T-helper 2 cell treated with Interferon-gamma antibody and Interleukin-4, amounts not matched to agents 5 μg/mL and 100 μg/mL, for 36 hours (primary cell): Measurements from ENCODE around the gene TSPAN7.
A peak's percentile ranks its signal among the peaks of the same experiment; 100 is the strongest.

ENCODE experiments used
- DNase-seq: peaks from one replicate; pipeline ENCODE4 v3.0.0; 2021; ENCODE audit warnings: low spot score
- H3K27ac Mint-ChIP-seq: one replicate; pipeline ENCODE4 v1.8.0; 2021; ENCODE audit warnings: mild to moderate bottlenecking, mixed read lengths
- H3K27me3 Mint-ChIP-seq: one replicate; pipeline ENCODE4 v1.8.0; 2021; ENCODE audit warnings: low read depth, mixed read lengths
- H3K36me3 Mint-ChIP-seq: one replicate; pipeline ENCODE4 v1.8.0; 2021; ENCODE audit warnings: low read depth, mixed read lengths
- H3K4me1 Mint-ChIP-seq: one replicate; pipeline ENCODE4 v1.8.0; 2021; ENCODE audit warnings: low read depth, mixed read lengths
- H3K4me3 Mint-ChIP-seq: one replicate; pipeline ENCODE4 v1.8.0; 2022; ENCODE audit warnings: mild to moderate bottlenecking, moderate library complexity, mixed read lengths
- H3K9me3 Mint-ChIP-seq: one replicate; pipeline ENCODE4 v1.8.0; 2021; ENCODE audit warnings: mixed read lengths

The TSPAN7 gene, protein sequence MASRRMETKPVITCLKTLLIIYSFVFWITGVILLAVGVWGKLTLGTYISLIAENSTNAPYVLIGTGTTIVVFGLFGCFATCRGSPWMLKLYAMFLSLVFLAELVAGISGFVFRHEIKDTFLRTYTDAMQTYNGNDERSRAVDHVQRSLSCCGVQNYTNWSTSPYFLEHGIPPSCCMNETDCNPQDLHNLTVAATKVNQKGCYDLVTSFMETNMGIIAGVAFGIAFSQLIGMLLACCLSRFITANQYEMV

GRCh38 chrX:38561126-38561868, at the start of gene TSPAN7:
TSPAN7 (plus strand) TSS chrX:38561542; CDS start chrX:38561547, 5 bp downstream.
- Mint-ChIP-seq H3K9me3 (no peaks in the 10 kb centered on the region), H3K27me3 (peaks cover 14% of the 10 kb centered on the region), H3K4me3 (peak within 1 kb of the TSS; percentile 77), H3K4me1 (peaks cover 2% of the 10 kb centered on the region), H3K36me3 (no peaks in the 10 kb centered on the region), H3K27ac (no peak within 1 kb of the TSS)
- DNase-seq = peak; percentile 72

DNA sequence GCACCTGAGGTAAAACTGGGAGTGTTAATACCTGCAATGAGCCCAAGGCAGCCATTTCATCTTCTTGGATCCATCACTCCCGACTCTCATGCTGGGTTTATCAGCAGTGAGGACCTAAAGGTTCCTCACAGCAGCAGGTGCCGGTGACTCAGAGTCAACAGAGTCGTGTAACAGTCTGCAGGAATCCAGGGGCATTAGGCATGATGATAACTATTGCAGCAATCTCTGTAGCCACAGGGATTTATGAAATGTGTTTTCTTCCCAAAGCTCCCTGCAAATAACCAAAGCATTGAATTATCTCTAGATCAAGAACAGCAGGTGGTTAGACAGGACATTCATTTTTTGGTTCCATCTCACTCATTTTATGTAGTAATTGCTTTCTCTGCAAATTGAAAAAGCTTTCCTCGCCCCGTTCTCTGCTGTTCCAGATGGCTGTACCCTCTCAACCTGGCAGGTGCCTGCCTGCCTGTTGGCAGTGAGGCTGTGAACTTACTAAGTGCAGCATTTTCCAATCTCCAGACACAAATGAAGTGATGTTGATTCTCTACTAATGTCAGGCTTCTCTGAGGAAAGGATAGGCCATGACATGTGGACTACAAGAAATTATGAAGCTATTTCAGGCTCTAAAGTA, 48.1 kb upstream of the TSPAN7 start:
- no peaks in the 10 kb centered on the region for H3K4me1 Mint-ChIP-seq
- H3K36me3 Mint-ChIP-seq = no peaks in the 10 kb centered on the region
- no peak for DNase-seq
- no peak overlapping the region for H3K27ac Mint-ChIP-seq
- H3K4me3 Mint-ChIP-seq = no peak overlapping the region
- no peaks in the 10 kb centered on the region for H3K9me3 Mint-ChIP-seq
- no peaks in the 10 kb centered on the region for H3K27me3 Mint-ChIP-seq

GRCh38 chrX:38514016-38514854, 47.1 kb upstream of the TSPAN7 start:
- no peak overlapping the region for H3K27ac Mint-ChIP-seq
- H3K36me3 Mint-ChIP-seq = no peaks in the 10 kb centered on the region
- no peaks in the 10 kb centered on the region for H3K9me3 Mint-ChIP-seq
- no peak overlapping the region for H3K4me3 Mint-ChIP-seq
- H3K27me3 Mint-ChIP-seq = no peaks in the 10 kb centered on the region
- no peak for DNase-seq
- H3K4me1 Mint-ChIP-seq = no peaks in the 10 kb centered on the region

DNA sequence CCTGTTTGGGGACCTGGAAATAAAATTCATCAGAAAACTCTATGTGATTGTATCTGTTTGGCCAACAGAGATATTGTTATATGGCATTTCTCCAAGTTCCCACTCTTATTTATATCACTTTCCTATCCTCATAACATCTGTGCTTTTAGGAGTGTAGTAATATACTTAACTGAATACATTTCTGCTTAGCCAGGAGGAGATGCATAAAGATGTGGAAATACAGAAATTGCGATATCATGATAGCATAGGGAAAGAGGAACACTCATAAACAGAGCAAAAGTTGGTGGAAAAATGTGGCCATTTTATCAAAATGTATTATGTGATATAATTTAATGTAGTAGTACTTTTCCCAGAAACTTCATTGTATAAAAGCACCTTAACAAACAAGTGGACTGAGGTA, 46.1 kb upstream of the TSPAN7 start:
- DNase-seq = no peak
- Mint-ChIP-seq H3K27me3 (no peaks in the 10 kb centered on the region), H3K36me3 (no peaks in the 10 kb centered on the region), H3K4me3 (no peak overlapping the region), H3K27ac (no peak overlapping the region), H3K4me1 (no peaks in the 10 kb centered on the region), H3K9me3 (no peaks in the 10 kb centered on the region)

GRCh38 chrX:38516196-38516774, 45.1 kb upstream of the TSPAN7 start:
- H3K4me1 Mint-ChIP-seq = no peaks in the 10 kb centered on the region
- H3K27ac Mint-ChIP-seq = no peak overlapping the region
- DNase-seq = no peak
- H3K36me3 Mint-ChIP-seq = no peaks in the 10 kb centered on the region
- no peak overlapping the region for H3K4me3 Mint-ChIP-seq
- H3K27me3 Mint-ChIP-seq = no peaks in the 10 kb centered on the region
- no peaks in the 10 kb centered on the region for H3K9me3 Mint-ChIP-seq

GRCh38 chrX:38519651-38520050, 41.7 kb upstream of the TSPAN7 start:
- no peak for DNase-seq
- H3K27ac Mint-ChIP-seq = no peak overlapping the region

DNA sequence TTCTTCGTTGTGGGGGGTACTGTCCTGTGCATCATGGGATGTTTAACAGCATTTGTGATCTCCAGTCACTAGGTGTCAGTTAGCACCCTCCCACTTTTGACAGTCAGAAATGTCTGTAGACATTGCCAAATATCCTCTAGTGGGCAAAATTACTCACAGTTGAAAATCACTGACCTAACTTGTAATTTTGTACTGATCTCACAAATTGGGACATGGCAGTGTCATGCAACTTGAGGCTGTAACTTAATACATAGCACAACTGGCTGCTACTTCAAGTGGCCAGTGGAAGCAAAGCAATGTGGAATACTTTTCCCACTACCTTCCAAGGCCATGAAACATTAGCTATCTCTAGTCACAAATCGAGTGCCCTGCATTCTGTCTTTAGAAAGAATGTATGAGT, 23.2 kb upstream of the TSPAN7 start:
- H3K4me3 Mint-ChIP-seq = no peak overlapping the region
- no peaks in the 10 kb centered on the region for H3K27me3 Mint-ChIP-seq
- no peak overlapping the region for H3K27ac Mint-ChIP-seq
- H3K4me1 Mint-ChIP-seq = no peaks in the 10 kb centered on the region
- no peak for DNase-seq
- no peaks in the 10 kb centered on the region for H3K36me3 Mint-ChIP-seq
- H3K9me3 Mint-ChIP-seq = no peaks in the 10 kb centered on the region

More at GRCh38 chrX:38519651-38520050, 41.7 kb upstream of the TSPAN7 start:
- Mint-ChIP-seq H3K9me3 (no peaks in the 10 kb centered on the region), H3K4me3 (no peak overlapping the region), H3K4me1 (no peaks in the 10 kb centered on the region), H3K36me3 (no peaks in the 10 kb centered on the region), H3K27me3 (no peaks in the 10 kb centered on the region)

DNA sequence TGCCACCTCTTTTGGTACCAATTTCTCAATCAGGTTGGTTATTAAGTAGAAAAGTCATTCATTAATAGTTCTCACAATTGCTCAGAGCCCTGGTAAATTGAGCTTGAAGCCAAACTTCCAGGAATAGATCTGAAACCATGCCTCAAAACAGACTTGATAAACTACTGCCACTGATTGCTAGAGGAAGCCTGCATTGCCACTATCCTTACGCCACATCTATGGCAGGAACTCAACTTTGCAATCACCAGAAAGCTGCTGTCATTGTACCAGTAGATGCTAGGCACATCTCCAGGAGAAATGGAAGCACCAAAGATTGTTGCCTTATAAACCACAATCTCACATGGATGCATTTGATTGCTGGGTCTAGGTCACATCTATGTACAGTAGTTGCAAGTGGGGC, 21.6 kb upstream of the TSPAN7 start:
- H3K4me1 Mint-ChIP-seq = no peaks in the 10 kb centered on the region
- H3K36me3 Mint-ChIP-seq = no peaks in the 10 kb centered on the region
- no peak overlapping the region for H3K4me3 Mint-ChIP-seq
- H3K27me3 Mint-ChIP-seq = no peaks in the 10 kb centered on the region
- H3K9me3 Mint-ChIP-seq = no peaks in the 10 kb centered on the region
- DNase-seq = no peak
- no peak overlapping the region for H3K27ac Mint-ChIP-seq

DNA sequence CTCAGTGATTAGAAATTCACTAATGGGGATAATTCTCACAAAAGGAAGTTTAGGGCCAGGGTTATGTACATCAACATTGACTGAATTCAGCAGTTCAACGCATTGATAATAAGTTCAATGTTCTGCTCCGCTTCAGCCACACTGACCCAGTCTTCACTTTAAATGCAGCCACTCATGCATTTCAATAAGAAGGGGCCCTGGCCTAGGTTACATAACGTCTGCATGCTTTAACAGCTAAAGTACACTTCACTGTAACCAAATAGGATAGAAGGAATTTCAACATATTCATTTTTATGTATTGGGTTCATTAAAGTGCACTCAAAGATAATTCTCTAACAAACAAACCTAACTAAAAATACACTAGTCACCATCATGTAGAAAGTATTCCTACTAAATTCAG, 12.8 kb upstream of the TSPAN7 start:
- DNase-seq = no peak
- Mint-ChIP-seq H3K4me3 (no peak overlapping the region), H3K27ac (no peak overlapping the region), H3K4me1 (no peaks in the 10 kb centered on the region), H3K36me3 (no peaks in the 10 kb centered on the region), H3K27me3 (no peaks in the 10 kb centered on the region), H3K9me3 (no peaks in the 10 kb centered on the region)

DNA sequence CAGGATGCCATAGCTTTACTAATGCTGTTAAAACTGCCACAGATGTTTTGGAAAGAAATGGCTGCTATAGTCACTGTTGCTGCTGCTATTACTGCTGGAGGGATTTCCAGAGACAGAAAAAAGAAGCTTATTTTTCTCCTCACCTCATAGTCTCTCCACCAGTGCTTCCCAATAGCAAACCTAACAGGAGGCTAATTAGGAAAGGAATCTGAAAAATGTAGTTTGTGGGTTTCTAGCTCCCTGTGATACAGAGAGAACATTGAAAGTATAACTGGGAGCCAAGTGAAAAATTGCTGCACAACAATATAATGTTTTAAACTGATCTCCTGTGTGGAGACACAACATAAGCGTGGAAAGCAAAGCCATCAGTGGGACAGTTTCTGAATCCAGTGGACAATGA, 8.6 kb upstream of the TSPAN7 start:
- Mint-ChIP-seq H3K36me3 (no peaks in the 10 kb centered on the region), H3K4me1 (no peaks in the 10 kb centered on the region), H3K9me3 (no peaks in the 10 kb centered on the region), H3K27me3 (no peaks in the 10 kb centered on the region), H3K27ac (no peak overlapping the region), H3K4me3 (no peak overlapping the region)
- no peak for DNase-seq

DNA sequence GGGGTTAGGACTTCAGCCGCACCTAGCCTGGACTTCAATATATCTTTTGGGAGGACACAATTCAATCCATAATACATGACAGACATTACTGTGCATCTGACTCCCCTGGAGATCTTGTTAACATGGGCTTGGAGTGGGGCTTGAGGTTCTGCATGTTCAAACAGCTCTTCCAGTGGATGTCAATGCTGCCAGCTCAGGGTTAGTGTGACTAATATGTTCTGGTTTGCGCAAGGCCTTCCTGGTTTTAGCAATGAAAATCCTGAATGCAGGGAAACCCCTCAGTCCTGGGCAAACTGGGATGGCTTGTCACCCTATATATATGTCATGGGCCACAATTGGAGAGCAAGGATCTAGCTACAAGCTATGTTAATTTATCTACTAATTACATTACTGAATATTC, 2.7 kb upstream of the TSPAN7 start:
- DNase-seq = no peak
- no peaks in the 10 kb centered on the region for H3K9me3 Mint-ChIP-seq
- H3K4me3 Mint-ChIP-seq = no peak overlapping the region
- peaks cover 2% of the 10 kb centered on the region for H3K4me1 Mint-ChIP-seq
- no peak overlapping the region for H3K27ac Mint-ChIP-seq
- H3K36me3 Mint-ChIP-seq = no peaks in the 10 kb centered on the region
- H3K27me3 Mint-ChIP-seq = peaks cover 14% of the 10 kb centered on the region

- Mint-ChIP-seq H3K27me3 (peaks cover 14% of the 10 kb centered on the region), H3K27ac (no peak overlapping the region), H3K4me3 (peak overlapping the region; percentile 48), H3K4me1 (peaks cover 2% of the 10 kb centered on the region), H3K9me3 (no peaks in the 10 kb centered on the region), H3K36me3 (no peaks in the 10 kb centered on the region)
- no peak for DNase-seq
Observed at GRCh38 chrX:38560776-38561125, 591 bp upstream of the TSPAN7 start.

DNA sequence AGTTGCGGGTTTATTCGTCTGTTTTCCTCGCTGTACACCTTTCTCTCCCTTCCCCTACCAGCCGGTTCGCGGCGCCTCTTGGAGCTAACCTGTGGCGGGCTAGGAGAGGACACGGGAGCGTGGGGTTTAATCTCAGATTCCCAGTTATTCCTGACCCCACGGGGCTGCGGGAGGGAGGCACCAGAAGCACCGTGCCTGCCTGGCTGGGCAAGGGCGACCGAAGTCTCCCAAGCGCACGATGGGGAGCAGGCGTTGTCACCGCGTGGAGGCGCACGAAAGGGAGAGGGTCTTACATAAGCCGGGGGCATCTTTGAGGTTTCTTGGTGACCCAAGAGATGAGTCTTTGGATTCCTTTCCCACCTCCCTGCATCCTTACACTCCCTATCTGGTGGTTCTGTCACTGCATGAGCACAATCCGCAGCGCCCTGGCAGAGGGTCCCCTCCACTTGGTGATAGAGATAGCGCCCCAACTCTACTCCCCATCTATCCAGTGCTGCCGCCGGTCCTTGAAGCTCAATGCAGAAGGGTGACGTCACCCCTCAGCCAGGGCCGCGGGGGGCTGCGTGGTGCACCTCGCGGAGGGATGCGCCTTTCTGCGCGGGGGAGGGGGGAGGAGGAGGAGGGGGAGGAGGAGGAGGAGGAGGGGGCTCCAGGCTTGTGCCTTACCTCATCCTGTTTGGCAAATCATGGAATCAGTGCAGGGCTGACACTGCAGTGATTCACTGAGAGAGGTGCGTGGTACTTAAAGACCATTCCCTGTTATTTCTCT, 793 bp downstream of the TSPAN7 start:
- DNase-seq = no peak
- Mint-ChIP-seq H3K4me1 (peaks cover 2% of the 10 kb centered on the region), H3K9me3 (no peaks in the 10 kb centered on the region), H3K36me3 (no peaks in the 10 kb centered on the region), H3K27ac (no peak overlapping the region), H3K4me3 (peak overlapping the region; percentile 77), H3K27me3 (peaks cover 14% of the 10 kb centered on the region)
